Measurements from ENCODE around the gene PRAME. TPM values are rescaled to one million over a fixed set of nuclear protein-coding genes. Genes with fewer than 3 reads are reported as not detected.
"Not testable (repeated sequence)": the region's sequence is repeated elsewhere in the genome, so short reads cannot be mapped to it uniquely, and the experiment has no call there.

PRAME gene, protein sequence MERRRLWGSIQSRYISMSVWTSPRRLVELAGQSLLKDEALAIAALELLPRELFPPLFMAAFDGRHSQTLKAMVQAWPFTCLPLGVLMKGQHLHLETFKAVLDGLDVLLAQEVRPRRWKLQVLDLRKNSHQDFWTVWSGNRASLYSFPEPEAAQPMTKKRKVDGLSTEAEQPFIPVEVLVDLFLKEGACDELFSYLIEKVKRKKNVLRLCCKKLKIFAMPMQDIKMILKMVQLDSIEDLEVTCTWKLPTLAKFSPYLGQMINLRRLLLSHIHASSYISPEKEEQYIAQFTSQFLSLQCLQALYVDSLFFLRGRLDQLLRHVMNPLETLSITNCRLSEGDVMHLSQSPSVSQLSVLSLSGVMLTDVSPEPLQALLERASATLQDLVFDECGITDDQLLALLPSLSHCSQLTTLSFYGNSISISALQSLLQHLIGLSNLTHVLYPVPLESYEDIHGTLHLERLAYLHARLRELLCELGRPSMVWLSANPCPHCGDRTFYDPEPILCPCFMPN
- total RNA-seq (ENCODE audit: unreplicated experiment), result 1.9 TPM
- long read RNA-seq, partial matches to known transcripts, result 2 of 3 reads
- long read RNA-seq, other reads (novel, unspliced or antisense), result 0 of 3 reads

DNA sequence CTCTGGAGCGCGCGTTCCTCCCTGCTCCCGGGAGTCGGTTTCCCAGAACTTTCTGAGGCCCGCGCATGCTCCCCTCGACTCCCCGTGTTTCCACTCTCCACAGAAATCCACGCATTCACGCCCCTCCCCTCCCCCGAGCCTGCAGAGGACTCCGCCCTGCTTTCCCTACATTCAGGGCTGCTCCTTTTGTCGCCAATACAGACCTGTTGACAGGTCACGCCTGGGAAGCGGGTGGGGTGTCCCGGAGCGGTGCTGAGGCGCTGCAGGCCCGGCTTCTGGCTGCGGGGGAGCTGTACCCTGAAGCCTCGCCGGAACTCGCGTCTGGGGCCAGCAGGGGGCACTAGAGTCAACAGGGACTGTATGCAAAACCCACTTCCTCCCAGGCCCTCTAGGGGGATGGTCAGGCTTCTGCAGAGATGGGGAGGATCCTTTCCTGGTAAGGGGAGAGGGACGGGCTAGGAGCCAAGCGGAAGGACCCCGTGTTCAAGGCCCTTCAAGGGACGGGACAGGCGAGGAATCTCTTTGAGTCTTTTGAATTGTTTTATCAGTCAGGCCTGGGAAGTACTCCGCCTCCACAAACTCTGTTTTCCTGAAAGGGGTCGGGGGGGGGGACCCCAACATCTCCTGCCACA is at the start of gene PRAME:
Gene PRAME (minus strand): TSS at position 294 of the 632 bp plus-strand sequence. CDS start 2,433 bp downstream, outside the sequence.
- Mint-ChIP-seq H3K4me1 (ENCODE audit: low read depth, unreplicated experiment) (no peaks in the 10 kb centered on the region), H3K27me3 (ENCODE audit: unreplicated experiment) (peaks cover 7% of the 10 kb centered on the region), H3K27ac (ENCODE audit: unreplicated experiment) (no peak within 1 kb of the TSS), H3K36me3 (ENCODE audit: unreplicated experiment) (peaks cover 9% of the 10 kb centered on the region), H3K9me3 (ENCODE audit: unreplicated experiment) (no peaks in the 10 kb centered on the region), H3K4me3 (ENCODE audit: unreplicated experiment) (no peak within 1 kb of the TSS)
- TF ChIP-seq, protein P1, sequence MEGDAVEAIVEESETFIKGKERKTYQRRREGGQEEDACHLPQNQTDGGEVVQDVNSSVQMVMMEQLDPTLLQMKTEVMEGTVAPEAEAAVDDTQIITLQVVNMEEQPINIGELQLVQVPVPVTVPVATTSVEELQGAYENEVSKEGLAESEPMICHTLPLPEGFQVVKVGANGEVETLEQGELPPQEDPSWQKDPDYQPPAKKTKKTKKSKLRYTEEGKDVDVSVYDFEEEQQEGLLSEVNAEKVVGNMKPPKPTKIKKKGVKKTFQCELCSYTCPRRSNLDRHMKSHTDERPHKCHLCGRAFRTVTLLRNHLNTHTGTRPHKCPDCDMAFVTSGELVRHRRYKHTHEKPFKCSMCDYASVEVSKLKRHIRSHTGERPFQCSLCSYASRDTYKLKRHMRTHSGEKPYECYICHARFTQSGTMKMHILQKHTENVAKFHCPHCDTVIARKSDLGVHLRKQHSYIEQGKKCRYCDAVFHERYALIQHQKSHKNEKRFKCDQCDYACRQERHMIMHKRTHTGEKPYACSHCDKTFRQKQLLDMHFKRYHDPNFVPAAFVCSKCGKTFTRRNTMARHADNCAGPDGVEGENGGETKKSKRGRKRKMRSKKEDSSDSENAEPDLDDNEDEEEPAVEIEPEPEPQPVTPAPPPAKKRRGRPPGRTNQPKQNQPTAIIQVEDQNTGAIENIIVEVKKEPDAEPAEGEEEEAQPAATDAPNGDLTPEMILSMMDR (IDR thresholded peaks at IDR 0.05; ENCODE audit: partially characterized antibody, unreplicated experiment), result peak; percentile 65
- peak; percentile 74 for DNase-seq

DNA sequence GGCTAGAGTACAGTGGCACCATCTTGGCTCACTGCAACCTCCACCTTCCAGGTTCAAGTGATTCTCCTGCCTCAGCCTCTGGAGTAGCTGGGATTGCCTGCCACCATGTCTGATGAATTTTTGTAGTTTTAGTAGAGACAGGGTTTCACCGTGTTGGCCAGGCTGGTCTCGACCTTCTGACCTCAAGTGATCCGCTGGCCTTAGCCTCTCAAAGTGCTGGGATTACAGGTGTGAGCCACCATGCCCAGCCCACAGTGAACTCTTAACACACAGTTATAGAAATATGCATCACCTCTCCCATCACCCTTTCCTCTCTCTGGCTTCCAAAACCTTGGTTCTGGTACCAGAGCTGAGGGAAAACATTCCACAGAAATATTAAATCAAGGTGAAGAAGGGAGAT is 49.0 kb upstream of the PRAME start:
- H3K36me3 Mint-ChIP-seq (ENCODE audit: unreplicated experiment); DNase-seq; H3K9me3 Mint-ChIP-seq (ENCODE audit: unreplicated experiment); H3K4me3 Mint-ChIP-seq (ENCODE audit: unreplicated experiment); H3K27ac Mint-ChIP-seq (ENCODE audit: unreplicated experiment); H3K27me3 Mint-ChIP-seq (ENCODE audit: unreplicated experiment): not testable (repeated sequence)
- H3K4me1 Mint-ChIP-seq (ENCODE audit: low read depth, unreplicated experiment), result peaks cover 27% of the 10 kb centered on the region

DNA sequence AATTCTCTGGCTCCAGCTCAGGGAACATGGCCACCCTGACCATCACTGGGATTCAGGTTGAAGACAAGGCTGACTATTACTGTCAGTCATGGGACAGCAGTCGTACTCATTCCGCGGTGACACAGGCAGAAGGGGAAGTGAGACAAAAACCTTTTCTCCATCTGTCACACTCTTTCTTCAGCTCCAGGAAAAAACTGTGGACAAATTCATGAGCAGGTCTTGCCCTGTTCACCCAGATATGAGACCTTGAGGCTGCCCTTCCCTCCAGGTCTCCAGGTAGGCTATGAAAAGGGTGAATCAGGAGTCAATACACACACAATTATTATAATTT is 46.0 kb upstream of the PRAME start:
- no peak overlapping the region for H3K4me3 Mint-ChIP-seq (ENCODE audit: unreplicated experiment)
- peaks cover 7% of the 10 kb centered on the region for H3K9me3 Mint-ChIP-seq (ENCODE audit: unreplicated experiment)
- peaks cover 4% of the 10 kb centered on the region for H3K36me3 Mint-ChIP-seq (ENCODE audit: unreplicated experiment)
- DNase-seq, result no peak
- H3K27me3 Mint-ChIP-seq (ENCODE audit: unreplicated experiment), result no peaks in the 10 kb centered on the region
- TF ChIP-seq, protein P1 (IDR thresholded peaks at IDR 0.05; ENCODE audit: partially characterized antibody, unreplicated experiment), result no peak
- peaks cover 16% of the 10 kb centered on the region for H3K4me1 Mint-ChIP-seq (ENCODE audit: low read depth, unreplicated experiment)
- H3K27ac Mint-ChIP-seq (ENCODE audit: unreplicated experiment), result peak overlapping the region; percentile 11

DNA sequence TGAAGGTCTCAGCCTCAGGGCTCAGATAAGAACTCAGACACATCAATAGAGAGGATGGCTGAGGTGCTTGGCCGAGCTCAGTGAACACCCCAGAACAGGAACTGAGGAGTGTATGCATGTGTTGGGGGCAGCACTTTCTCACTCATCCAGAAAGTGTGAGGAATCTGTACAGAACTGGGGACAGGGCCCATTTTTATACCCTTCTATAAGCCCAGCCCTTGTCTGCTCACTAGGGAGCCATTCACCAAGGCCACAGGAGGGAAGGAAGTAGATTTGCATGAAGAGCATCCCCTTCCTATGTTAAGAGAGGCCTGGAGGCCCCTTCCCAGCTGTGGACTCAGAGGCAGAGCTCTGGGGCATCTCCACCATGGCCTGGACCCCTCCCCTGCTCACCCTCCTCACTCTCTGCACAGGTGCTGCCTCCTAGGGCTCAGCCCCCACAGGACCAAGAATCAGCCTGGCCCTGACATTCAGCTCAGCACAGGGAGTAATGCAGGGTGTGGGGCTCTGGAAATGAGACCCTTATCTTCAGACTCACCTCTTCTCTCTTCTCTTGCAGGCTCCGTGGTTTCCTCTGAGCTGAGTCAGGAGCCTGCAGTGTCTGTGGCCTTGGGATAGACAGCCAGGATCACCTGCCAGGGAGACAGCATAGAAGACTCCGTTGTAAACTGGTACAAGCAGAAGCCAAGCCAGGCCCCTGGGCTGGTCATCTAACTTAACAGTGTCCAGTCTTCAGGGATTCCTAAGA is 45.4 kb upstream of the PRAME start:
- peaks cover 4% of the 10 kb centered on the region for H3K36me3 Mint-ChIP-seq (ENCODE audit: unreplicated experiment)
- no peaks in the 10 kb centered on the region for H3K27me3 Mint-ChIP-seq (ENCODE audit: unreplicated experiment)
- no peak overlapping the region for H3K4me3 Mint-ChIP-seq (ENCODE audit: unreplicated experiment)
- no peak for DNase-seq
- peaks cover 7% of the 10 kb centered on the region for H3K9me3 Mint-ChIP-seq (ENCODE audit: unreplicated experiment)
- H3K27ac Mint-ChIP-seq (ENCODE audit: unreplicated experiment), result peak overlapping the region; percentile 11
- TF ChIP-seq, protein P1 (IDR thresholded peaks at IDR 0.05; ENCODE audit: partially characterized antibody, unreplicated experiment), result no peak
- H3K4me1 Mint-ChIP-seq (ENCODE audit: low read depth, unreplicated experiment), result peaks cover 13% of the 10 kb centered on the region

DNA sequence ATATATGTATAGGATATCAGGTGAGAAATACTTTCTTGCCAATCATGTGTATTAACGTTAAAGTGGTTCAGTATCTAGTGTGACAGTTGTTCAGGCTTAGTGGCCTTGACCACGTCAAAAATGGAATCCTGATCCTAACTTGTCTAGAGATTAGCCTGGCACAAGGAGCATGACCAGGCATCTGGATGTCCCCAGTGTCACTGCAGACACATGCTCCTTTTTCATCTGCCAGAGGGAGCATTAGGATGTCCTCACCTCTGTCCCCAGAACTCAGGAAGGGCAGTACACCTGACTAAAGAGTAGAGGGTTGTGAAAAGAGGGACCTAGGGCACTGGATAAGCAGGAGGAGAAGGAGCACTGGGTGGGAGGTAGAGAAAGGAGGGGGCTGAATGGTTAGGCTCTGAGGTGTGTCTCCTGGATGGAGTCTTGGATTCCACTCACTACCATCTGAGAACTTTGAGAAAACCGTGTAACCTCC is 44.4 kb upstream of the PRAME start:
- Mint-ChIP-seq H3K27me3 (ENCODE audit: unreplicated experiment) (peaks cover 3% of the 10 kb centered on the region), H3K4me3 (ENCODE audit: unreplicated experiment) (no peak overlapping the region), H3K27ac (ENCODE audit: unreplicated experiment) (no peak overlapping the region), H3K4me1 (ENCODE audit: low read depth, unreplicated experiment) (peaks cover 6% of the 10 kb centered on the region), H3K9me3 (ENCODE audit: unreplicated experiment) (peaks cover 3% of the 10 kb centered on the region), H3K36me3 (ENCODE audit: unreplicated experiment) (peaks cover 4% of the 10 kb centered on the region)
- TF ChIP-seq, protein P1 (IDR thresholded peaks at IDR 0.05; ENCODE audit: partially characterized antibody, unreplicated experiment), result no peak
- no peak for DNase-seq
